Measurements from ENCODE around the gene IFNL1. TPM values are rescaled to one million over a fixed set of nuclear protein-coding genes. Genes with fewer than 3 reads are reported as not detected.
"Not testable (repeated sequence)": the region's sequence is repeated elsewhere in the genome, so short reads cannot be mapped to it uniquely, and the experiment has no call there.

IFNL1 gene
- total and polyA plus RNA-seq, 2 donors (not counting 3 experiments of a cell fraction or from before 2014, with no cell fraction given), result not detected

GRCh38 chr19:39308531-39309304 lies 12.5 kb downstream of the IFNL1 start:
- no peaks in the 10 kb centered on the region for H3K79me2 ChIP-seq (ENCODE audit: control insufficient read depth, insufficient read depth, low read length)
- H3K4me3 ChIP-seq (replicated peaks in 1 of 3; ENCODE audit: insufficient read depth in 1 of 3, low read depth in 1 of 3, low read length in 3 of 3), result no peak overlapping the region
- DNase-seq (ENCODE audit: low read depth, low spot score) (peak; percentile 18), FAIRE-seq (no peak)
- TF ChIP-seq CTCF (IDR thresholded peaks at IDR 0.05; ENCODE audit: extremely low read depth in 1 of 2, insufficient read depth in 1 of 2, low read depth in 1 of 2, low read length in 2 of 2) (no peak), GATA2 (IDR thresholded peaks at IDR 0.05; ENCODE audit: insufficient read depth, insufficient read length, low read depth, low read length) (no peak), MAX (IDR thresholded peaks at IDR 0.05; ENCODE audit: insufficient read depth, insufficient read length) (no peak), EZH2 (IDR thresholded peaks at IDR 0.05; ENCODE audit: borderline replicate concordance, low read depth, low read length, severe bottlenecking) (no peak), FOS (IDR thresholded peaks at IDR 0.05; ENCODE audit: borderline replicate concordance, insufficient read depth, low read length) (no peak), MYC (IDR thresholded peaks at IDR 0.05; ENCODE audit: low read depth, low read length) (no peak), JUN (IDR thresholded peaks at IDR 0.05; ENCODE audit: borderline replicate concordance, insufficient read depth, insufficient read length, low read depth) (no peak), POLR2A (IDR thresholded peaks at IDR 0.05; ENCODE audit: low read depth, low read length) (no peak), POLR2AphosphoS5 (IDR thresholded peaks at IDR 0.05; ENCODE audit: insufficient read depth, low read depth, low read length) (no peak)
- no TSS peak for BruUV-seq (replicated peaks)
- no peak overlapping the region for H3K9ac ChIP-seq (replicated peaks; ENCODE audit: extremely low read depth, insufficient read depth, low read length)
- H4K20me1 ChIP-seq (replicated peaks; ENCODE audit: control insufficient read depth, extremely low read depth, insufficient read depth, low read length), result no peaks in the 10 kb centered on the region
- H3K4me1 ChIP-seq (ENCODE audit: control insufficient read depth, extremely low read depth, insufficient read depth, low read length), result no peaks in the 10 kb centered on the region
- H2AFZ ChIP-seq (ENCODE audit: low read depth, low read length), result peak overlapping the region; percentile 55
- peaks cover 29 to 42% of the 10 kb centered on the region in 2 experiments for H3K27me3 ChIP-seq (ENCODE audit: control insufficient read depth in 2 of 2, insufficient read depth in 2 of 2, low read length in 2 of 2)
- H3K36me3 ChIP-seq (ENCODE audit: control insufficient read depth in 2 of 2, extremely low read depth in 1 of 2, insufficient read depth in 2 of 2, low read length in 2 of 2), result no peaks in the 10 kb centered on the region
- CTCF ChIA-PET, result interaction anchor here (0.7 to 1.7 kb wide), 2 partner anchors 186 to 193 kb away, joined by 3 to 5 read pairs; no protein-coding TSS in a partner anchor
- POLR2A ChIA-PET, result no interaction called here
- dilution Hi-C loops (cut with MboI; ENCODE audit: extremely low pct_ligation_motif_present, low sequenced_read_pairs) (no loop called here), intact Hi-C loops (cut with micrococcal nuclease) (no loop called here)
- no peaks in the 10 kb centered on the region for H3K9me1 ChIP-seq (replicated peaks; ENCODE audit: control insufficient read depth, extremely low read depth, insufficient read depth, low read length)
- no peak overlapping the region for H3K4me2 ChIP-seq (ENCODE audit: insufficient read depth, low read length)
- H3K9me3 ChIP-seq (replicated peaks; ENCODE audit: control insufficient read depth, insufficient read depth, low read length), result no peaks in the 10 kb centered on the region
- no peak overlapping the region for H3K27ac ChIP-seq (ENCODE audit: insufficient read depth, low read depth, low read length)

- POLR2A ChIA-PET, result not testable (repeated sequence)
Measured at GRCh38 chr19:39309305-39309670, 13.1 kb downstream of the IFNL1 start.

More at GRCh38 chr19:39309305-39309670, 13.1 kb downstream of the IFNL1 start:
- H3K79me2 ChIP-seq (ENCODE audit: control insufficient read depth, insufficient read depth, low read length); H3K36me3 ChIP-seq (ENCODE audit: control insufficient read depth in 2 of 2, extremely low read depth in 1 of 2, insufficient read depth in 2 of 2, low read length in 2 of 2); H3K9ac ChIP-seq (replicated peaks; ENCODE audit: extremely low read depth, insufficient read depth, low read length); H2AFZ ChIP-seq (ENCODE audit: low read depth, low read length); H3K27ac ChIP-seq (ENCODE audit: insufficient read depth, low read depth, low read length); H3K4me2 ChIP-seq (ENCODE audit: insufficient read depth, low read length); H3K4me1 ChIP-seq (ENCODE audit: control insufficient read depth, extremely low read depth, insufficient read depth, low read length); H4K20me1 ChIP-seq (replicated peaks; ENCODE audit: control insufficient read depth, extremely low read depth, insufficient read depth, low read length); dilution Hi-C loops (cut with MboI; ENCODE audit: extremely low pct_ligation_motif_present, low sequenced_read_pairs); H3K4me3 ChIP-seq (replicated peaks in 1 of 3; ENCODE audit: insufficient read depth in 1 of 3, low read depth in 1 of 3, low read length in 3 of 3); BruUV-seq (replicated peaks); H3K9me1 ChIP-seq (replicated peaks; ENCODE audit: control insufficient read depth, extremely low read depth, insufficient read depth, low read length); DNase-seq (ENCODE audit: low read depth, low spot score); intact Hi-C loops (cut with micrococcal nuclease); H3K9me3 ChIP-seq (replicated peaks; ENCODE audit: control insufficient read depth, insufficient read depth, low read length); FAIRE-seq: not testable (repeated sequence)
- CTCF ChIA-PET, result interaction anchor here (1.7 kb wide), 1 partner anchor 187 kb away, joined by 5 read pairs; no protein-coding TSS in a partner anchor
- peaks cover 26 to 38% of the 10 kb centered on the region in 2 experiments for H3K27me3 ChIP-seq (ENCODE audit: control insufficient read depth in 2 of 2, insufficient read depth in 2 of 2, low read length in 2 of 2)

All from endothelial cell of umbilical vein (primary cell).